K562 (cell line): ENCODE data around the gene PPP1R12C. TPM values are rescaled to one million over a fixed set of nuclear protein-coding genes. Genes with fewer than 3 reads are reported as not detected.
A peak's percentile ranks its signal among the peaks of the same experiment; 100 is the strongest.

Experiments used
- ATAC-seq: fragments of 200-7000 bp; cut with Tn5 transposase; 3 replicates; pipeline ENCODE4 v1.9.1; 2020; ENCODE audit warnings: moderate library complexity
- BruUV-seq: library from RNA; stranded (reverse); fragments of 400-500 nt; replicated peaks from 2 replicates; lab custom pipeline; 2021; lab: Mats Ljungman, UMichigan
- CTCF ChIA-PET: fragments of 300-600 bp; formaldehyde crosslinking; extraction: SDS; loops from one replicate; lab custom pipeline; 2021; ENCODE audit warnings: low intra/inter-chr PET ratio; lab: Yijun Ruan, JAX
- POLR2A ChIA-PET: fragments of 300-600, 350-650 bp; sonication (Branson Sonifier 250); formaldehyde crosslinking; extraction: SDS; loops from one replicate; lab custom pipeline; 2021; ENCODE audit warnings: antibody characterized with exemption, inconsistent platforms; lab: Yijun Ruan, JAX
- DNase-seq, 4 experiments: peaks; one replicate each; pipeline versions ENCODE4 v3.0.0 to v3.0.0-alpha.2; 2011 to 2018; ENCODE audit warnings: low spot score in 3 of 4, mixed read lengths in 3 of 4; ENCODE audit errors: extremely low read depth in 1 of 4
- FAIRE-seq: peaks from 2 replicates; lab custom pipeline; 2011; peaks lifted over from hg19 to GRCh38; lab: Jason Lieb, UNC
- H2AFZ ChIP-seq: 2 replicates; pipeline ENCODE4 v1.6.0; 2011; ENCODE audit warnings: low read depth, low read length, control low read depth, inconsistent platforms
- H3K27ac ChIP-seq: fragments of 200-600 bp; 3 replicates; pipeline ENCODE4 v1.8.0; 2011; ENCODE audit warnings: low read depth, mild to moderate bottlenecking, control low read depth, inconsistent platforms, low read length, moderate library complexity, mixed read lengths; ENCODE audit errors: extremely low read depth
- H3K27me3 ChIP-seq, 2 experiments: fragments of 300-600 bp in 1 of 2; 2 replicates in 1 of 2; 3 replicates in 1 of 2; pipeline versions ENCODE4 v1.6.0 to v1.8.0; 2011; ENCODE audit warnings: inconsistent platforms in 2 of 2, low read length in 2 of 2, mild to moderate bottlenecking in 1 of 2, mixed read lengths in 1 of 2, moderate library complexity in 1 of 2; ENCODE audit not compliant: control insufficient read depth in 2 of 2, insufficient read depth in 2 of 2
- H3K36me3 ChIP-seq: fragments of 300-600 bp; 3 replicates; pipeline ENCODE4 v1.8.0; 2011; ENCODE audit warnings: mild to moderate bottlenecking, low read length, inconsistent platforms; ENCODE audit not compliant: control insufficient read depth, insufficient read depth
- H3K4me1 ChIP-seq, 2 experiments: fragments of 200-600 bp in 1 of 2; replicated peaks in 1 of 2; 2 replicates in 1 of 2; 3 replicates in 1 of 2; pipeline versions ENCODE4 v1.5.1 to v1.8.0; 2011; ENCODE audit warnings: inconsistent platforms in 2 of 2, low read length in 2 of 2, mild to moderate bottlenecking in 1 of 2, mixed read lengths in 1 of 2, moderate library complexity in 1 of 2; ENCODE audit not compliant: control insufficient read depth in 2 of 2, insufficient read depth in 2 of 2
- H3K4me2 ChIP-seq: 2 replicates; pipeline ENCODE4 v1.6.1; 2011; ENCODE audit warnings: low read length, control low read depth, inconsistent platforms, mixed read lengths; ENCODE audit not compliant: insufficient read depth
- H3K4me3 ChIP-seq: fragments of 200-600 bp; sonication (generic), shearing (Covaris generic); 2 replicates; pipeline ENCODE4 v1.5.1; 2016; ENCODE audit warnings: control low read depth, inconsistent platforms
- H3K79me2 ChIP-seq: fragments of 200-600 bp; 3 replicates; pipeline ENCODE4 v1.8.0; 2011; ENCODE audit warnings: low read length, inconsistent platforms; ENCODE audit not compliant: control insufficient read depth, insufficient read depth
- H3K9ac ChIP-seq, 2 experiments: 2 replicates each; pipeline versions ENCODE4 v1.6.0 to v1.6.1; 2011; ENCODE audit warnings: low read depth in 2 of 2, low read length in 2 of 2, control low read depth in 1 of 2, inconsistent platforms in 1 of 2, mild to moderate bottlenecking in 1 of 2, mixed read lengths in 1 of 2; ENCODE audit not compliant: insufficient read depth in 1 of 2
- H3K9me1 ChIP-seq: one replicate; pipeline ENCODE4 v1.6.0; 2011; ENCODE audit warnings: inconsistent platforms, mild to moderate bottlenecking, low read length, moderate library complexity; ENCODE audit not compliant: control insufficient read depth, insufficient read depth
- H3K9me3 ChIP-seq: replicated peaks from 2 replicates; pipeline ENCODE4 v1.5.1; 2011; ENCODE audit warnings: low read depth, low read length, inconsistent platforms; ENCODE audit not compliant: control insufficient read depth, insufficient read depth
- H4K20me1 ChIP-seq: replicated peaks from 2 replicates; pipeline ENCODE4 v1.6.1; 2011; ENCODE audit warnings: low read length, inconsistent platforms, mixed read lengths; ENCODE audit not compliant: control insufficient read depth, insufficient read depth
- CBX1 ChIP-seq: sonication (generic); IDR thresholded peaks from 2 replicates; pipeline ENCODE4 v1.6.1; 2016; ENCODE audit warnings: antibody characterized with exemption, low read depth, mild to moderate bottlenecking
- CBX3 ChIP-seq, 2 experiments: IDR thresholded peaks; 1 replicate in 1 of 2; 2 replicates in 1 of 2; pipeline ENCODE4 v1.6.1; 2012; ENCODE audit warnings: inconsistent platforms in 2 of 2, low read length in 2 of 2, borderline replicate concordance in 1 of 2, control low read depth in 1 of 2
- CBX5 ChIP-seq: IDR thresholded peaks from 2 replicates; pipeline ENCODE4 v1.6.1; 2014; ENCODE audit warnings: low read depth, borderline replicate concordance
- CHD4 ChIP-seq: fragments of 200-600 bp; sonication (generic); IDR thresholded peaks from 3 replicates; pipeline ENCODE4 v1.6.1; 2012; ENCODE audit warnings: low read depth, mild to moderate bottlenecking, mixed read lengths, low read length, inconsistent platforms; ENCODE audit not compliant: insufficient read depth, insufficient replicate concordance, poor library complexity, severe bottlenecking
- FOS ChIP-seq: IDR thresholded peaks from 3 replicates; pipeline ENCODE4 v1.6.1; 2011; ENCODE audit not compliant: insufficient read length; ENCODE audit errors: extremely low read depth
- FOXK1 ChIP-seq: sonication (generic); formaldehyde crosslinking; IDR thresholded peaks from 2 replicates; pipeline ENCODE4 v1.8.0; 2022; ENCODE audit warnings: missing genetic modification reagents, mild to moderate bottlenecking, borderline replicate concordance
- HDGF ChIP-seq: fragments of 450-650 bp; IDR thresholded peaks from 2 replicates; pipeline ENCODE4 v1.6.1; 2016
- KDM5B ChIP-seq: fragments of 200-600 bp; sonication (generic); IDR thresholded peaks from 2 replicates; pipeline ENCODE4 v1.6.1; 2012; ENCODE audit warnings: low read depth, mild to moderate bottlenecking, moderate library complexity, low read length, control low read depth, inconsistent platforms; ENCODE audit not compliant: insufficient replicate concordance
- RBM14 ChIP-seq: fragments of 200-400 bp; formaldehyde crosslinking; IDR thresholded peaks from 2 replicates; pipeline ENCODE4 v1.6.1; 2018; ENCODE audit warnings: low read depth, mild to moderate bottlenecking, low read length, moderate library complexity, borderline replicate concordance; ENCODE audit not compliant: insufficient read depth
- RBM25 ChIP-seq: fragments of 200-400 bp; formaldehyde crosslinking; IDR thresholded peaks from 2 replicates; pipeline ENCODE4 v1.6.1; 2018; ENCODE audit warnings: low read length, low read depth, moderate library complexity; ENCODE audit not compliant: severe bottlenecking
- SMAD1 ChIP-seq: fragments of 150-350 bp; IDR thresholded peaks from 2 replicates; pipeline ENCODE4 v1.6.1; 2014; ENCODE audit warnings: low read length, low read depth; ENCODE audit not compliant: partially characterized antibody
- SMARCE1 ChIP-seq: fragments of 450-650 bp; IDR thresholded peaks from 2 replicates; pipeline ENCODE4 v1.7.1; 2016; ENCODE audit warnings: mild to moderate bottlenecking
- TCF7 ChIP-seq: sonication (generic); IDR thresholded peaks from 2 replicates; pipeline ENCODE4 v1.6.1; 2016; ENCODE audit warnings: antibody characterized with exemption, borderline replicate concordance
- THAP7 ChIP-seq: fragments of 250-450 bp; sonication (Bioruptor Pico); IDR thresholded peaks from 2 replicates; pipeline ENCODE4 v1.5.0; 2021
- U2AF1 ChIP-seq: fragments of 200-400 bp; formaldehyde crosslinking; optimal IDR thresholded peaks from 2 replicates; pipeline ENCODE3; 2017; ENCODE audit warnings: mild to moderate bottlenecking, low read depth, low read length, moderate library complexity
- XRCC5 ChIP-seq: fragments of 200-400 bp; formaldehyde crosslinking; IDR thresholded peaks from 2 replicates; pipeline ENCODE4 v1.6.1; 2017; ENCODE audit warnings: low read depth, mild to moderate bottlenecking, low read length
- ZFP36 ChIP-seq: fragments of 150-350 bp; IDR thresholded peaks from 2 replicates; pipeline ENCODE4 v1.6.1; 2018; ENCODE audit warnings: low read length, low read depth; ENCODE audit not compliant: partially characterized antibody
- ZNF133 ChIP-seq: fragments of 250-450 bp; sonication (Bioruptor Pico); IDR thresholded peaks from 2 replicates; pipeline ENCODE4 v1.4.0; 2020; ENCODE audit warnings: mild to moderate bottlenecking
- ZNF165 ChIP-seq: fragments of 250-450 bp; sonication (Bioruptor Pico); IDR thresholded peaks from 2 replicates; pipeline ENCODE4 v1.4.0; 2020; ENCODE audit warnings: borderline replicate concordance
- ZNF436 ChIP-seq: fragments of 250-450, 450-650 bp; sonication (Bioruptor Pico); formaldehyde crosslinking; IDR thresholded peaks from 2 replicates; pipeline ENCODE4 v1.7.0; 2020; ENCODE audit warnings: mild to moderate bottlenecking
- WGBS: fragments of 100-300 bp; shearing (Covaris generic); methylation state at CpG from one replicate; pipeline ENCODE4 v1.1.6; 2016; ENCODE audit warnings: low coverage, mixed read lengths; ENCODE audit not compliant: insufficient coverage; ENCODE audit errors: missing lambda C conversion rate; 5-methylcytosine and 5-hydroxymethylcytosine counted together
- in situ Hi-C: fragments of 300-500 bp; cut with MboI; formaldehyde crosslinking; loops from 4 replicates; pipeline ENCODE4 v1.15.0; 2018; ENCODE audit warnings: inconsistent platforms, mixed read lengths
- intact Hi-C: fragments of 100-400 bp; cut with micrococcal nuclease; formaldehyde crosslinking; loops from 2 replicates; pipeline ENCODE4 v1.14.2; 2022
- polyA plus RNA-seq, 8 experiments: library from polyadenylated mRNA; depleted of rRNA in 4 of 8; stranded (reverse) in 5 of 8; unstranded in 3 of 8; fragments of >200 nt; fragmentation: Nextera tagmentation in 2 of 8; fragmentation: Illumina TruSeq in 1 of 8; extraction: Ambion mirVana in 2 of 8; extraction: Trizol in 1 of 8; gene quantifications; 2 replicates each; pipeline versions ENCODE4 v1.2.1 to v1.2.3, GENCODE V29; 2011 to 2014; ENCODE audit warnings: inconsistent platforms in 1 of 8, missing spikeins in 1 of 8
- total RNA-seq, 7 experiments: library from RNA; depleted of rRNA in 6 of 7; stranded (reverse); fragments of >200 nt in 6 of 7; fragmentation: Illumina TruSeq in 2 of 7; extraction: Trizol in 2 of 7; gene quantifications; 2 replicates each; pipeline versions ENCODE4 v1.2.1 to v1.2.3, GENCODE V29; 2011 to 2021; ENCODE audit warnings: low replicate concordance in 1 of 7
- TF ChIP-seq, protein P1 (sequence below): fragments of 450-650 bp; formaldehyde crosslinking; conservative IDR thresholded peaks from 2 replicates; pipeline ENCODE4 v1.4.0; 2022; ENCODE audit warnings: mild to moderate bottlenecking, missing genetic modification characterization

Gene PPP1R12C
- total and polyA plus RNA-seq, 9 of the 15 experiments (the other 6 are each of a cell fraction or from before 2014, with no cell fraction given) = 1.8 to 136 (median 33.7) TPM

- WGBS = 60% methylated on average over 19 of the region's 19 CpGs
- ATAC-seq = no peak
- TF ChIP-seq ZNF165 (0 out of 2 replicates have a peak, but pooled peaks have one; percentile 7), CHD4 (peak; percentile 11), CBX1 (no peak), SMAD1 (no peak), CBX3 (IDR thresholded peaks at IDR 0.05; ENCODE audit: borderline replicate concordance in 1 of 2, low read length in 2 of 2) (peak in 1 of 2 experiments; percentile 48; a peak in 1 of 3 replicates), RBM25 (peak; percentile 89), U2AF1 (no peak), KDM5B (no peak), SMARCE1 (no peak), ZNF133 (CRISPR knock-in tag) (no peak), FOXK1 (CRISPR knock-in tag) (0 out of 2 replicates have a peak, but pooled peaks have one; percentile 12), TCF7 (no peak), FOS (no peak), XRCC5 (0 out of 2 replicates have a peak, but pooled peaks have one; percentile 52), THAP7 (CRISPR knock-in tag) (no peak), HDGF (peak; percentile 77; the same call in 1 of the 2 replicates), RBM14 (no peak), ZNF436 (CRISPR knock-in tag) (peak; percentile 86; the same call in 1 of the 2 replicates), ZFP36 (peak; percentile 99), CBX5 (no peak)
- TF ChIP-seq, protein P1, sequence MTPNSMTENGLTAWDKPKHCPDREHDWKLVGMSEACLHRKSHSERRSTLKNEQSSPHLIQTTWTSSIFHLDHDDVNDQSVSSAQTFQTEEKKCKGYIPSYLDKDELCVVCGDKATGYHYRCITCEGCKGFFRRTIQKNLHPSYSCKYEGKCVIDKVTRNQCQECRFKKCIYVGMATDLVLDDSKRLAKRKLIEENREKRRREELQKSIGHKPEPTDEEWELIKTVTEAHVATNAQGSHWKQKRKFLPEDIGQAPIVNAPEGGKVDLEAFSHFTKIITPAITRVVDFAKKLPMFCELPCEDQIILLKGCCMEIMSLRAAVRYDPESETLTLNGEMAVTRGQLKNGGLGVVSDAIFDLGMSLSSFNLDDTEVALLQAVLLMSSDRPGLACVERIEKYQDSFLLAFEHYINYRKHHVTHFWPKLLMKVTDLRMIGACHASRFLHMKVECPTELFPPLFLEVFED (CRISPR knock-in tag) = no peak
These were observed 37.9 kb downstream of the PPP1R12C start for GRCh38 chr19:55079400-55080038.

More at GRCh38 chr19:55079400-55080038, 37.9 kb downstream of the PPP1R12C start:
- H3K27me3 ChIP-seq = no peaks in the 10 kb centered on the region
- peak; percentile 65 for FAIRE-seq
- peak overlapping the region; percentile 92 to 95 for H3K9ac ChIP-seq
- ChIA-PET POLR2A (interaction anchor here (0.6 to 2.4 kb wide), 4 partner anchors 10 to 198 kb away, joined by 3 to 32 read pairs (median 5); partner anchors contain the start of gene RDH13), CTCF (no interaction called here)
- BruUV-seq = TSS peak; percentile 69
- H4K20me1 ChIP-seq = no peaks in the 10 kb centered on the region
- in situ Hi-C loops = no loop called here
- peaks cover 7% of the 10 kb centered on the region; the same call in 1 of the 3 replicates for H3K36me3 ChIP-seq
- intact Hi-C loops = loop anchor here (10.0 kb wide), 1 partner anchor 335 kb away; no protein-coding TSS in a partner anchor
- no peak for DNase-seq
- peak overlapping the region; percentile 92 for H2AFZ ChIP-seq
- H3K4me2 ChIP-seq = peak overlapping the region; percentile 98
- peaks cover 0 to 55% of the 10 kb centered on the region in 2 experiments; a peak in 3 of 5 replicates for H3K4me1 ChIP-seq
- H3K9me3 ChIP-seq = no peaks in the 10 kb centered on the region
- peak overlapping the region; percentile 99 for H3K27ac ChIP-seq
- H3K9me1 ChIP-seq = no peaks in the 10 kb centered on the region
- H3K79me2 ChIP-seq = peaks cover 7% of the 10 kb centered on the region; the same call in 2 of the 3 replicates
- H3K4me3 ChIP-seq = peak overlapping the region; percentile 86
